HG02870 (cell line): ENCODE results near the gene SLC25A20.
"Not testable (repeated sequence)": the region's sequence is repeated elsewhere in the genome, so short reads cannot be mapped to it uniquely, and the experiment has no call there.

Experiments
- ATAC-seq: cut with Tn5 transposase; IDR thresholded peaks from one replicate; pipeline ENCODE4 v1.9.1; 2021; ENCODE audit warnings: mild to moderate bottlenecking, moderate library complexity; ENCODE audit not compliant: unreplicated experiment

Gene SLC25A20

GRCh38 chr3:48847504-48848423 lies 50.9 kb downstream of the SLC25A20 start, which contains the start of gene PRKAR2A:
PRKAR2A (minus strand) TSS chr3:48847874; CDS start chr3:48847596, 278 bp downstream.
- ATAC-seq: peak; percentile 77

GRCh38 chr3:48847053-48847503 lies 51.6 kb downstream of the SLC25A20 start:
- ATAC-seq: peak; percentile 30

- no peak for ATAC-seq
These were observed 53.5 kb downstream of the SLC25A20 start for GRCh38 chr3:48845170-48845569.

- ATAC-seq: no peak
These were observed 61.5 kb downstream of the SLC25A20 start for GRCh38 chr3:48837163-48837562.

GRCh38 chr3:48835650-48836366 lies 62.9 kb downstream of the SLC25A20 start:
- ATAC-seq: no peak

GRCh38 chr3:48832684-48833083 lies 66.0 kb downstream of the SLC25A20 start:
- no peak for ATAC-seq

- ATAC-seq: no peak
These were observed 68.0 kb downstream of the SLC25A20 start for GRCh38 chr3:48830715-48831114.

GRCh38 chr3:48829525-48829924 lies 69.2 kb downstream of the SLC25A20 start:
- ATAC-seq: not testable (repeated sequence)

GRCh38 chr3:48827874-48828273 lies 70.8 kb downstream of the SLC25A20 start:
- not testable (repeated sequence) for ATAC-seq

- no peak for ATAC-seq
These were observed 72.2 kb downstream of the SLC25A20 start for GRCh38 chr3:48826451-48826850.

- no peak for ATAC-seq
These were observed 77.9 kb downstream of the SLC25A20 start for GRCh38 chr3:48820612-48821324.

GRCh38 chr3:48819234-48820221 lies 79.2 kb downstream of the SLC25A20 start:
- no peak for ATAC-seq

GRCh38 chr3:48811524-48811923 lies 87.2 kb downstream of the SLC25A20 start:
- no peak for ATAC-seq
